ENCODE data around the gene ATP9A.

- TF ChIP-seq POLR2AphosphoS5 (IDR thresholded peaks at IDR 0.05; ENCODE audit: insufficient read depth in 1 of 2, low read depth in 1 of 2): no peak
- no peak for TF ChIP-seq CTCF (IDR thresholded peaks at IDR 0.05)
Observed at GRCh38 chr20:51797357-51798025, 29.3 kb upstream of the ATP9A start.
